Measurements from ENCODE around the gene CYP2R1.

Gene CYP2R1, protein sequence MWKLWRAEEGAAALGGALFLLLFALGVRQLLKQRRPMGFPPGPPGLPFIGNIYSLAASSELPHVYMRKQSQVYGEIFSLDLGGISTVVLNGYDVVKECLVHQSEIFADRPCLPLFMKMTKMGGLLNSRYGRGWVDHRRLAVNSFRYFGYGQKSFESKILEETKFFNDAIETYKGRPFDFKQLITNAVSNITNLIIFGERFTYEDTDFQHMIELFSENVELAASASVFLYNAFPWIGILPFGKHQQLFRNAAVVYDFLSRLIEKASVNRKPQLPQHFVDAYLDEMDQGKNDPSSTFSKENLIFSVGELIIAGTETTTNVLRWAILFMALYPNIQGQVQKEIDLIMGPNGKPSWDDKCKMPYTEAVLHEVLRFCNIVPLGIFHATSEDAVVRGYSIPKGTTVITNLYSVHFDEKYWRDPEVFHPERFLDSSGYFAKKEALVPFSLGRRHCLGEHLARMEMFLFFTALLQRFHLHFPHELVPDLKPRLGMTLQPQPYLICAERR

GRCh38 chr11:14892036-14892556, at the start of gene CYP2R1:
Gene CYP2R1 (minus strand): TSS chr11:14892231. CDS start chr11:14892205, 26 bp downstream.
- peak within 1 kb of the TSS; percentile 18; the same call in 1 of the 2 replicates for H3K27ac ChIP-seq
- DNase-seq = peak; percentile 95
- TF ChIP-seq, protein P1, sequence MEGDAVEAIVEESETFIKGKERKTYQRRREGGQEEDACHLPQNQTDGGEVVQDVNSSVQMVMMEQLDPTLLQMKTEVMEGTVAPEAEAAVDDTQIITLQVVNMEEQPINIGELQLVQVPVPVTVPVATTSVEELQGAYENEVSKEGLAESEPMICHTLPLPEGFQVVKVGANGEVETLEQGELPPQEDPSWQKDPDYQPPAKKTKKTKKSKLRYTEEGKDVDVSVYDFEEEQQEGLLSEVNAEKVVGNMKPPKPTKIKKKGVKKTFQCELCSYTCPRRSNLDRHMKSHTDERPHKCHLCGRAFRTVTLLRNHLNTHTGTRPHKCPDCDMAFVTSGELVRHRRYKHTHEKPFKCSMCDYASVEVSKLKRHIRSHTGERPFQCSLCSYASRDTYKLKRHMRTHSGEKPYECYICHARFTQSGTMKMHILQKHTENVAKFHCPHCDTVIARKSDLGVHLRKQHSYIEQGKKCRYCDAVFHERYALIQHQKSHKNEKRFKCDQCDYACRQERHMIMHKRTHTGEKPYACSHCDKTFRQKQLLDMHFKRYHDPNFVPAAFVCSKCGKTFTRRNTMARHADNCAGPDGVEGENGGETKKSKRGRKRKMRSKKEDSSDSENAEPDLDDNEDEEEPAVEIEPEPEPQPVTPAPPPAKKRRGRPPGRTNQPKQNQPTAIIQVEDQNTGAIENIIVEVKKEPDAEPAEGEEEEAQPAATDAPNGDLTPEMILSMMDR (IDR thresholded peaks at IDR 0.05; ENCODE audit: low read depth, low read length) = no peak
- peaks cover 3% of the 10 kb centered on the region for H3K27me3 ChIP-seq (ENCODE audit: insufficient read depth, low read depth, severe bottlenecking)
- peak within 1 kb of the TSS; percentile 60 for H3K4me3 ChIP-seq (ENCODE audit: low read depth, low read length)
- H3K36me3 ChIP-seq = no peaks in the 10 kb centered on the region
- peaks cover 14% of the 10 kb centered on the region for H3K9me3 ChIP-seq (ENCODE audit: severe bottlenecking)

DNA sequence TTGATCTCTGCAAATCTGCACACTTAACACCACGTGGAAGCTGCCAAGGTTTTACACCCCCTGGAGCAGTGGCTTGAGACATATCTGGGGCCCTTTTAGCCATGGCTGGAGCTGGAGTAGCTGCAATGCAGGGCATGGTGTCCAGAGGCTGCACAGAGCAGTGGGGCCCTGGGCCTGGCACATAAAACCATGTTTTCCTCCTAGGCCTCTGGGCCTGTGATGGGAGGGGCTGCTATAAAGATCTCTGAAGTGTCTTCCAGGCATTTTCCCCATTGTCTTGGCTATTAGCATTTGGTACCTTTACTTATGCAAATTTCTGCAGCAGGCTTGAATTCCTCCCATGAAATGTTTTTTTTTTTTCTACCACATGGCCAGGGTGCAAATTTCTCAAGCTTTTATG, 46.9 kb upstream of the CYP2R1 start:
- H3K27ac ChIP-seq = no peak overlapping the region
- TF ChIP-seq, protein P1 (IDR thresholded peaks at IDR 0.05; ENCODE audit: low read depth, low read length) = no peak
- peaks cover 33% of the 10 kb centered on the region for H3K27me3 ChIP-seq (ENCODE audit: insufficient read depth, low read depth, severe bottlenecking)
- H3K9me3 ChIP-seq (ENCODE audit: severe bottlenecking) = no peaks in the 10 kb centered on the region
- no peaks in the 10 kb centered on the region for H3K36me3 ChIP-seq
- DNase-seq = no peak
- no peak overlapping the region for H3K4me3 ChIP-seq (ENCODE audit: low read depth, low read length)

- no peak overlapping the region for H3K4me3 ChIP-seq (ENCODE audit: low read depth, low read length)
- peaks cover 44% of the 10 kb centered on the region for H3K27me3 ChIP-seq (ENCODE audit: insufficient read depth, low read depth, severe bottlenecking)
- no peak for DNase-seq
- TF ChIP-seq, protein P1 (IDR thresholded peaks at IDR 0.05; ENCODE audit: low read depth, low read length) = no peak
- H3K9me3 ChIP-seq (ENCODE audit: severe bottlenecking) = no peaks in the 10 kb centered on the region
- no peaks in the 10 kb centered on the region for H3K36me3 ChIP-seq
- H3K27ac ChIP-seq = no peak overlapping the region
Observed at GRCh38 chr11:14934641-14935351, 42.8 kb upstream of the CYP2R1 start.

DNA sequence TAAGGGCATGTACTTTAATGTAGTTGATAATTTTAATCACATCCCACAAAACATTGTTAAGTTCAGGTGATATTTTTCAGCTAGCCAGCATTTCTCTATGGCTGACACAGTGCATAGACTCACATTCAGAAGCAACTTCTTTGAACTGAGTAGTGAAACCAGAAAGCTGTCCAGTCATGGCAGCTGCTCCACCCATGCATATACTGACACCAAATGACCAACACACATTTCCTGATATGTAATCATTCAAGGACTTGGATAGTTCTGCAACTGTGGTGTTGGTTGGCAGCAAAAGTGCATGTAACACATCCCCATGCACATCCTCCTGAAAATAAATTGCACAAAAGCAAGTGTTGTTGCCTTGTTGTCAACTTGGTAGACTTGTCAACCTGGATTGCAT, 40.4 kb upstream of the CYP2R1 start:
- Histone ChIP-seq H3K27me3 (ENCODE audit: insufficient read depth, low read depth, severe bottlenecking) (peaks cover 57% of the 10 kb centered on the region), H3K4me3 (ENCODE audit: low read depth, low read length) (no peak overlapping the region), H3K9me3 (ENCODE audit: severe bottlenecking) (no peaks in the 10 kb centered on the region), H3K27ac (no peak overlapping the region), H3K36me3 (no peaks in the 10 kb centered on the region)
- TF ChIP-seq, protein P1 (IDR thresholded peaks at IDR 0.05; ENCODE audit: low read depth, low read length) = no peak
- no peak for DNase-seq

- H3K4me3 ChIP-seq (ENCODE audit: low read depth, low read length) = no peak overlapping the region
- H3K27ac ChIP-seq = no peak overlapping the region
- no peaks in the 10 kb centered on the region for H3K36me3 ChIP-seq
- peaks cover 68% of the 10 kb centered on the region for H3K27me3 ChIP-seq (ENCODE audit: insufficient read depth, low read depth, severe bottlenecking)
- DNase-seq = no peak
- TF ChIP-seq, protein P1 (IDR thresholded peaks at IDR 0.05; ENCODE audit: low read depth, low read length) = no peak
- no peaks in the 10 kb centered on the region for H3K9me3 ChIP-seq (ENCODE audit: severe bottlenecking)
Observed at GRCh38 chr11:14930369-14930768, 38.3 kb upstream of the CYP2R1 start.
